VCaP (cell line): ENCODE measurements around the gene COL9A3.

ENCODE experiments used
- H3K27ac ChIP-seq: fragments of 450-650 bp; 2 replicates; pipeline ENCODE4 v1.5.1; 2017
- CTCF ChIP-seq: fragments of 450-650 bp; conservative IDR thresholded peaks from 2 replicates; pipeline ENCODE4 v1.5.1; 2017; ENCODE audit warnings: mild to moderate bottlenecking, moderate library complexity

Gene COL9A3

GRCh38 chr20:62787321-62787720 lies 29.5 kb upstream of the COL9A3 start:
- TF ChIP-seq CTCF: no peak
- no peak overlapping the region for H3K27ac ChIP-seq

- no peak for TF ChIP-seq CTCF
- H3K27ac ChIP-seq: no peak overlapping the region
Measured at GRCh38 chr20:62787866-62788265, 29.0 kb upstream of the COL9A3 start.

- TF ChIP-seq CTCF: no peak
- no peak overlapping the region for H3K27ac ChIP-seq
Measured at GRCh38 chr20:62788607-62789006, 28.2 kb upstream of the COL9A3 start.

- TF ChIP-seq CTCF: no peak
- no peak overlapping the region for H3K27ac ChIP-seq
Measured at GRCh38 chr20:62790075-62790474, 26.8 kb upstream of the COL9A3 start.

GRCh38 chr20:62791301-62792181 lies 25.3 kb upstream of the COL9A3 start:
- H3K27ac ChIP-seq: no peak overlapping the region
- TF ChIP-seq CTCF: peak; percentile 98

GRCh38 chr20:62792182-62792939 lies 24.5 kb upstream of the COL9A3 start:
- H3K27ac ChIP-seq: no peak overlapping the region
- TF ChIP-seq CTCF: no peak

- TF ChIP-seq CTCF: no peak
- H3K27ac ChIP-seq: peak overlapping the region; percentile 90
Measured at GRCh38 chr20:62792940-62793756, 23.7 kb upstream of the COL9A3 start.
